HCT116 (cell line): ENCODE results near the gene CHAF1B. TPM values are rescaled to one million over a fixed set of nuclear protein-coding genes. Genes with fewer than 3 reads are reported as not detected.
A peak's percentile ranks its signal among the peaks of the same experiment; 100 is the strongest.

Source experiments
- ATAC-seq: fragments of 200-7000 bp; cut with Tn5 transposase; 2 replicates; pipeline ENCODE4 v1.9.1; 2020; ENCODE audit warnings: mild to moderate bottlenecking, moderate library complexity
- BruUV-seq: library from RNA; stranded (reverse); fragments of 400-500 nt; replicated peaks from 2 replicates; lab custom pipeline; 2021; lab: Mats Ljungman, UMichigan
- CTCF ChIA-PET: fragments of 300-600 bp; sonication (Branson Sonifier 250); formaldehyde crosslinking; loops from one replicate; lab custom pipeline; 2021; ENCODE audit warnings: antibody characterized with exemption; lab: Charles Lee
- POLR2A ChIA-PET: fragments of 300-600, 350-600 bp; sonication (Branson Sonifier 250); formaldehyde crosslinking; loops from one replicate; lab custom pipeline; 2021; ENCODE audit warnings: antibody characterized with exemption; lab: Charles Lee
- RAD21 ChIA-PET, 2 experiments: fragments of 300-600 bp; sonication (Branson Sonifier 250); formaldehyde crosslinking; loops; one replicate each; lab custom pipeline; 2023; ENCODE audit warnings: low total read pairs in 2 of 2; ENCODE audit not compliant: uncharacterized antibody in 2 of 2, unreplicated experiment in 2 of 2, low non-redundant PET in 1 of 2; lab: Charles Lee
- DNase-seq: peaks from one replicate; pipeline ENCODE4 v3.0.0-alpha.2; 2010; ENCODE audit warnings: low read depth, low spot score
- H2AFZ ChIP-seq: fragments of 200-600 bp; shearing (Covaris generic), sonication (generic); 2 replicates; pipeline ENCODE4 v1.6.1; 2017; ENCODE audit warnings: low read depth, mixed run types, mixed read lengths, antibody characterized with exemption, low read length; ENCODE audit not compliant: poor library complexity, severe bottlenecking
- H3K27ac ChIP-seq: 2 replicates; pipeline ENCODE4 v1.5.1; 2012; ENCODE audit warnings: low read depth, low read length
- H3K27me3 ChIP-seq: fragments of 200-600 bp; sonication (generic); 2 replicates; pipeline ENCODE4 v1.6.1; 2016; ENCODE audit warnings: mixed run types, low read length, mixed read lengths; ENCODE audit not compliant: insufficient read depth
- H3K36me3 ChIP-seq, 2 experiments: fragments of 200-500 bp in 1 of 2; fragments of 200-600 bp in 1 of 2; sonication (Bioruptor generic) in 1 of 2; sonication (generic) in 1 of 2; 2 replicates each; pipeline versions ENCODE4 v1.5.1 to v1.6.1; 2014 to 2016; ENCODE audit warnings: low read length in 2 of 2, inconsistent platforms in 1 of 2, mixed read lengths in 1 of 2, mixed run types in 1 of 2; ENCODE audit not compliant: insufficient read depth in 2 of 2, control insufficient read depth in 1 of 2
- H3K4me1 ChIP-seq, 2 experiments: fragments of 200-600 bp in 1 of 2; sonication (generic) in 1 of 2; 2 replicates each; pipeline versions ENCODE4 v1.5.1 to v1.6.1; 2012 to 2017; ENCODE audit warnings: low read length in 2 of 2, inconsistent platforms in 1 of 2, mild to moderate bottlenecking in 1 of 2, mixed read lengths in 1 of 2, mixed run types in 1 of 2, moderate library complexity in 1 of 2; ENCODE audit not compliant: insufficient read depth in 2 of 2, control insufficient read depth in 1 of 2
- H3K4me2 ChIP-seq: fragments of 200-600 bp; sonication (generic); 2 replicates; pipeline ENCODE4 v1.6.1; 2017; ENCODE audit warnings: mixed run types, low read length, mixed read lengths
- H3K4me3 ChIP-seq, 2 experiments: fragments of 200-600 bp in 1 of 2; sonication (generic) in 1 of 2; replicated peaks in 1 of 2; 2 replicates each; pipeline ENCODE4 v1.5.1; 2011 to 2016; ENCODE audit warnings: low read length in 2 of 2, control low read depth in 1 of 2, low read depth in 1 of 2, mild to moderate bottlenecking in 1 of 2, mixed read lengths in 1 of 2, mixed run types in 1 of 2
- H3K79me2 ChIP-seq: fragments of 200-600 bp; sonication (generic); 2 replicates; pipeline ENCODE4 v1.6.1; 2017; ENCODE audit warnings: mild to moderate bottlenecking, mixed run types, low read length, moderate library complexity, mixed read lengths; ENCODE audit not compliant: insufficient read depth
- H3K9ac ChIP-seq: fragments of 200-600 bp; sonication (generic); 2 replicates; pipeline ENCODE4 v1.6.1; 2016; ENCODE audit warnings: low read length, mixed read lengths
- H3K9me2 ChIP-seq: fragments of 200-600 bp; sonication (generic), shearing (Covaris generic); 2 replicates; pipeline ENCODE4 v1.6.1; 2017; ENCODE audit warnings: mixed run types, mild to moderate bottlenecking, moderate library complexity; ENCODE audit not compliant: insufficient read depth
- H3K9me3 ChIP-seq, 2 experiments: fragments of 200-500 bp in 1 of 2; fragments of 200-600 bp in 1 of 2; sonication (Bioruptor generic) in 1 of 2; sonication (generic) in 1 of 2; 2 replicates each; pipeline ENCODE4 v1.6.1; 2014 to 2017; ENCODE audit warnings: low read length in 2 of 2, mixed read lengths in 2 of 2, inconsistent platforms in 1 of 2, low read depth in 1 of 2, mild to moderate bottlenecking in 1 of 2, mixed run types in 1 of 2, moderate library complexity in 1 of 2; ENCODE audit not compliant: control insufficient read depth in 1 of 2, insufficient read depth in 1 of 2
- H4K20me1 ChIP-seq: fragments of 200-600 bp; sonication (generic), shearing (Covaris generic); 2 replicates; pipeline ENCODE4 v1.6.1; 2017; ENCODE audit warnings: mixed run types, mild to moderate bottlenecking, moderate library complexity; ENCODE audit not compliant: insufficient read depth
- ATF3 ChIP-seq: IDR thresholded peaks from 2 replicates; pipeline ENCODE4 v1.6.1; 2012
- CBX3 ChIP-seq: IDR thresholded peaks from 2 replicates; pipeline ENCODE4 v1.6.1; 2012; ENCODE audit warnings: low read depth
- CEBPB ChIP-seq: IDR thresholded peaks from 2 replicates; pipeline ENCODE4 v1.6.1; 2012; ENCODE audit warnings: low read depth
- EGR1 ChIP-seq: IDR thresholded peaks from 2 replicates; pipeline ENCODE4 v1.6.1; 2012; ENCODE audit warnings: low read depth
- ELF1 ChIP-seq: IDR thresholded peaks from 2 replicates; pipeline ENCODE4 v1.6.1; 2012; ENCODE audit warnings: low read depth, borderline replicate concordance
- EZH2 ChIP-seq: fragments of 200-600 bp; sonication (generic); IDR thresholded peaks from 2 replicates; pipeline ENCODE4 v1.6.1; 2017; ENCODE audit warnings: antibody characterized with exemption, mixed run types
- FOSL1 ChIP-seq: IDR thresholded peaks from 2 replicates; pipeline ENCODE4 v1.6.1; 2012; ENCODE audit warnings: low read depth
- JUND ChIP-seq: IDR thresholded peaks from 2 replicates; pipeline ENCODE4 v1.6.1; 2012
- POLR2A ChIP-seq: IDR thresholded peaks from 2 replicates; pipeline ENCODE4 v1.7.0; 2011; ENCODE audit warnings: borderline replicate concordance; ENCODE audit not compliant: insufficient read depth, insufficient read length; ENCODE audit errors: extremely low read depth
- POLR2AphosphoS5 ChIP-seq: IDR thresholded peaks from 2 replicates; pipeline ENCODE4 v1.6.1; 2011; ENCODE audit warnings: mild to moderate bottlenecking, low read depth, low read length, moderate library complexity
- RAD21 ChIP-seq: IDR thresholded peaks from 2 replicates; pipeline ENCODE4 v1.6.1; 2012; ENCODE audit warnings: low read depth, mild to moderate bottlenecking
- REST ChIP-seq: IDR thresholded peaks from 2 replicates; pipeline ENCODE4 v1.6.1; 2012; ENCODE audit warnings: low read depth
- SIN3A ChIP-seq: IDR thresholded peaks from 2 replicates; pipeline ENCODE4 v1.6.1; 2012; ENCODE audit warnings: low read depth
- SP1 ChIP-seq: IDR thresholded peaks from 2 replicates; pipeline ENCODE4 v1.6.1; 2012; ENCODE audit warnings: low read depth
- TCF7L2 ChIP-seq: IDR thresholded peaks from 2 replicates; pipeline ENCODE4 v1.7.0; 2011; ENCODE audit warnings: borderline replicate concordance, inconsistent platforms; ENCODE audit not compliant: insufficient read depth, insufficient read length; ENCODE audit errors: extremely low read depth
- YY1 ChIP-seq: IDR thresholded peaks from 2 replicates; pipeline ENCODE4 v1.6.1; 2011; ENCODE audit warnings: low read length, low read depth, moderate library complexity, mild to moderate bottlenecking; ENCODE audit not compliant: insufficient replicate concordance; ENCODE audit errors: extremely low read depth
- ZBTB33 ChIP-seq: IDR thresholded peaks from 2 replicates; pipeline ENCODE4 v1.6.1; 2011; ENCODE audit warnings: mild to moderate bottlenecking, low read length, moderate library complexity; ENCODE audit not compliant: insufficient replicate concordance; ENCODE audit errors: extremely low read depth
- ZFX ChIP-seq: fragments of 450-650 bp; IDR thresholded peaks from 2 replicates; pipeline ENCODE4 v1.6.1; 2017
- ZNF274 ChIP-seq: fragments of 200-500 bp; sonication (Bioruptor generic); IDR thresholded peaks from 2 replicates; pipeline ENCODE4 v1.6.1; 2014; ENCODE audit warnings: mild to moderate bottlenecking, low read depth, low read length, inconsistent platforms
- intact Hi-C: fragments of 100-400 bp; cut with micrococcal nuclease; formaldehyde crosslinking; loops from 2 replicates; pipeline ENCODE4 v1.10.0; 2022
- total RNA-seq: library from RNA; stranded (reverse); gene quantifications from one replicate; pipeline ENCODE4 v1.2.1, GENCODE V29; 2021; ENCODE audit not compliant: unreplicated experiment
- TF ChIP-seq, protein P1 (sequence below), 3 experiments: fragments of 200-600 bp in 1 of 3; sonication (generic) in 1 of 3; IDR thresholded peaks in 2 of 3; conservative IDR thresholded peaks in 1 of 3; 2 replicates each; pipeline ENCODE4 v1.5.1; 2012 to 2017; ENCODE audit warnings: low read depth in 2 of 3, low read length in 2 of 3, antibody characterized with exemption in 1 of 3, borderline replicate concordance in 1 of 3, control low read depth in 1 of 3, mild to moderate bottlenecking in 1 of 3, mixed read lengths in 1 of 3, mixed run types in 1 of 3, moderate library complexity in 1 of 3; ENCODE audit not compliant: insufficient read depth in 1 of 3

The CHAF1B gene
- total RNA-seq, 1 experiment from 2014 or later, result 26.1 TPM

GRCh38 chr21:36337099-36337509, 48.1 kb upstream of the CHAF1B start:
- no peaks in the 10 kb centered on the region for H3K9me3 ChIP-seq
- H3K4me1 ChIP-seq, result peaks cover 0 to 12% of the 10 kb centered on the region in 2 experiments; a peak in 2 of 4 replicates
- ChIA-PET RAD21 (no interaction called here), POLR2A (no interaction called here)
- H3K27me3 ChIP-seq, result no peaks in the 10 kb centered on the region
- no peak overlapping the region for H3K4me3 ChIP-seq
- H3K36me3 ChIP-seq, result peaks cover 20 to 43% of the 10 kb centered on the region in 2 experiments; a peak in 3 of 4 replicates
- no peak for DNase-seq
- H3K27ac ChIP-seq, result no peak overlapping the region
- no peak overlapping the region for H3K9ac ChIP-seq
- no peak for ATAC-seq
- TF ChIP-seq ELF1 (no peak), ZFX (no peak), JUND (no peak), YY1 (no peak), SIN3A (no peak), RAD21 (no peak), EZH2 (no peak), REST (no peak), SP1 (no peak), POLR2AphosphoS5 (no peak), ZNF274 (no peak), EGR1 (no peak), ATF3 (no peak), FOSL1 (no peak), ZBTB33 (no peak), CEBPB (no peak), TCF7L2 (no peak), CBX3 (no peak), POLR2A (no peak)
- TF ChIP-seq, protein P1, sequence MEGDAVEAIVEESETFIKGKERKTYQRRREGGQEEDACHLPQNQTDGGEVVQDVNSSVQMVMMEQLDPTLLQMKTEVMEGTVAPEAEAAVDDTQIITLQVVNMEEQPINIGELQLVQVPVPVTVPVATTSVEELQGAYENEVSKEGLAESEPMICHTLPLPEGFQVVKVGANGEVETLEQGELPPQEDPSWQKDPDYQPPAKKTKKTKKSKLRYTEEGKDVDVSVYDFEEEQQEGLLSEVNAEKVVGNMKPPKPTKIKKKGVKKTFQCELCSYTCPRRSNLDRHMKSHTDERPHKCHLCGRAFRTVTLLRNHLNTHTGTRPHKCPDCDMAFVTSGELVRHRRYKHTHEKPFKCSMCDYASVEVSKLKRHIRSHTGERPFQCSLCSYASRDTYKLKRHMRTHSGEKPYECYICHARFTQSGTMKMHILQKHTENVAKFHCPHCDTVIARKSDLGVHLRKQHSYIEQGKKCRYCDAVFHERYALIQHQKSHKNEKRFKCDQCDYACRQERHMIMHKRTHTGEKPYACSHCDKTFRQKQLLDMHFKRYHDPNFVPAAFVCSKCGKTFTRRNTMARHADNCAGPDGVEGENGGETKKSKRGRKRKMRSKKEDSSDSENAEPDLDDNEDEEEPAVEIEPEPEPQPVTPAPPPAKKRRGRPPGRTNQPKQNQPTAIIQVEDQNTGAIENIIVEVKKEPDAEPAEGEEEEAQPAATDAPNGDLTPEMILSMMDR (IDR thresholded peaks at IDR 0.05 in 2 of 3, conservative IDR thresholded peaks at IDR 0.05 in 1 of 3; ENCODE audit: borderline replicate concordance in 1 of 3, insufficient read depth in 1 of 3, low read depth in 2 of 3, low read length in 2 of 3), result no peak
- TF ChIP-seq, all 23 proteins: peak for 0
- CTCF ChIA-PET, result interaction anchor here (0.6 kb wide), 1 partner anchor 177 kb away, joined by 3 read pairs; no protein-coding TSS in a partner anchor
- Histone ChIP-seq H2AFZ (no peak overlapping the region), H4K20me1 (no peaks in the 10 kb centered on the region; the same call in 1 of the 2 replicates), H3K79me2 (peaks cover 40% of the 10 kb centered on the region), H3K9me2 (no peaks in the 10 kb centered on the region), H3K4me2 (peak overlapping the region; percentile 38)
- intact Hi-C loops, result no loop called here
- no TSS peak for BruUV-seq
